Duodenal mucosa (tissue), 2 donors: Measurements from ENCODE around the gene TNN.

Experiments used
- H3K27ac ChIP-seq: one replicate; pipeline ENCODE4 v1.7.0; 2013; ENCODE audit warnings: low read depth, low read length
- H3K27me3 ChIP-seq, 2 donors: one replicate each; pipeline ENCODE4 v1.7.0; 2013; ENCODE audit warnings: low read length in 2 of 2, control low read depth in 1 of 2; ENCODE audit not compliant: insufficient read depth in 2 of 2, control insufficient read depth in 1 of 2
- H3K36me3 ChIP-seq, 2 donors: one replicate each; pipeline ENCODE4 v1.7.0; 2013; ENCODE audit warnings: low read length in 2 of 2, control low read depth in 1 of 2; ENCODE audit not compliant: insufficient read depth in 2 of 2, control insufficient read depth in 1 of 2
- H3K4me1 ChIP-seq, 2 donors: one replicate each; pipeline ENCODE4 v1.7.0; 2013; ENCODE audit warnings: low read length in 2 of 2, control low read depth in 1 of 2; ENCODE audit not compliant: insufficient read depth in 2 of 2, control insufficient read depth in 1 of 2
- H3K4me3 ChIP-seq, 2 donors: one replicate each; pipeline ENCODE4 v1.7.0; 2013; ENCODE audit warnings: low read length in 2 of 2, low read depth in 1 of 2
- H3K9ac ChIP-seq, 2 donors: one replicate each; pipeline ENCODE4 v1.7.0; 2013; ENCODE audit warnings: low read length in 2 of 2, low read depth in 1 of 2
- H3K9me3 ChIP-seq, 2 donors: one replicate each; pipeline ENCODE4 v1.7.0; 2013; ENCODE audit warnings: low read length in 2 of 2, control low read depth in 1 of 2; ENCODE audit not compliant: control insufficient read depth in 1 of 2

TNN gene

GRCh38 chr1:175195281-175195680 is 127.6 kb downstream of the TNN start:
- Histone ChIP-seq H3K27ac (no peak overlapping the region), H3K4me1 (peaks cover 25 to 29% of the 10 kb centered on the region in 2 donors), H3K9ac (no peak overlapping the region), H3K27me3 (no peaks in the 10 kb centered on the region), H3K9me3 (no peaks in the 10 kb centered on the region), H3K4me3 (no peak overlapping the region), H3K36me3 (no peaks in the 10 kb centered on the region)

- H3K9ac ChIP-seq, result no peak overlapping the region
These were observed 128.2 kb downstream of the TNN start for GRCh38 chr1:175195798-175196197.

GRCh38 chr1:175197531-175197930 is 129.9 kb downstream of the TNN start:
- Histone ChIP-seq H3K36me3 (no peaks in the 10 kb centered on the region), H3K9ac (no peak overlapping the region), H3K27ac (no peak overlapping the region), H3K9me3 (no peaks in the 10 kb centered on the region), H3K27me3 (no peaks in the 10 kb centered on the region), H3K4me1 (peaks cover 18 to 24% of the 10 kb centered on the region in 2 donors), H3K4me3 (no peak overlapping the region)

More at GRCh38 chr1:175195798-175196197, 128.2 kb downstream of the TNN start:
- no peaks in the 10 kb centered on the region for H3K36me3 ChIP-seq
- H3K27me3 ChIP-seq, result no peaks in the 10 kb centered on the region
- no peak overlapping the region for H3K4me3 ChIP-seq
- H3K4me1 ChIP-seq, result peaks cover 25 to 28% of the 10 kb centered on the region in 2 donors
- no peaks in the 10 kb centered on the region for H3K9me3 ChIP-seq
- H3K27ac ChIP-seq, result no peak overlapping the region
